Diencephalon (tissue), 1 donor: ENCODE data around the gene CSPG5. TPM values are rescaled to one million over a fixed set of nuclear protein-coding genes. Genes with fewer than 3 reads are reported as not detected.

Source experiments
- small RNA-seq: library from RNA; depleted of rRNA; stranded (forward); fragments of <200 nt; gene quantifications from one replicate; pipeline ENCODE3, GENCODE V24; 2014
- total RNA-seq: library from RNA; depleted of rRNA; stranded (reverse); fragments of >200 nt; gene quantifications from one replicate; pipeline ENCODE4 v1.2.3, GENCODE V29; 2014

Gene CSPG5
- 206 TPM for total RNA-seq

GRCh38 chr3:47578691-47579632, at the start of gene CSPG5:
Gene CSPG5 (minus strand): TSS chr3:47578865. CDS start chr3:47578693, 172 bp downstream.

GRCh38 chr3:47513125-47513929, 65.3 kb downstream of the CSPG5 start, which contains the start of gene ELP6:
Gene ELP6 (minus strand): TSS chr3:47513712. CDS start chr3:47513590, 122 bp downstream.

Small RNA genes lying within 50 kb of the gene (small RNA-seq; reads per million reads assigned to genes)
- not detected for gene RN7SL870P

Other genes starting within 250 kb of the CSPG5 start
- 24.7 TPM for gene PTPN23, start 197.8 kb downstream of the CSPG5 start, total RNA-seq
- gene SCAP, start 102.9 kb downstream of the CSPG5 start, total RNA-seq, result 71.7 TPM
- 42.4 TPM for gene ELP6, start 65.2 kb downstream of the CSPG5 start, total RNA-seq
- 71.5 TPM for gene SMARCC1, start 203.0 kb upstream of the CSPG5 start, total RNA-seq
- 72.0 TPM for gene DHX30, start 224.3 kb upstream of the CSPG5 start, total RNA-seq